Measurements from ENCODE around the gene EBP. TPM values are rescaled to one million over a fixed set of nuclear protein-coding genes. Genes with fewer than 3 reads are reported as not detected.
"Not testable (repeated sequence)": the region's sequence is repeated elsewhere in the genome, so short reads cannot be mapped to it uniquely, and the experiment has no call there.

Gene EBP
- polyA plus RNA-seq, 4 donors: 69.1 to 76.2 (median 71.7) TPM

GRCh38 chrX:48492293-48492910 is 29.2 kb upstream of the EBP start:
- no peak for DNase-seq (ENCODE audit: low read depth in 4 of 4, low spot score in 3 of 4)

- no peak for DNase-seq (ENCODE audit: low read depth in 4 of 4, low spot score in 3 of 4)
These were observed 27.7 kb upstream of the EBP start for GRCh38 chrX:48493890-48494364.

GRCh38 chrX:48496660-48497059 is 24.9 kb upstream of the EBP start:
- DNase-seq (ENCODE audit: low read depth in 4 of 4, low spot score in 3 of 4): no peak

- DNase-seq (ENCODE audit: low read depth in 4 of 4, low spot score in 3 of 4): no peak
These were observed 23.7 kb upstream of the EBP start for GRCh38 chrX:48497871-48498270.

GRCh38 chrX:48498374-48498809 is 23.2 kb upstream of the EBP start:
- no peak for DNase-seq (ENCODE audit: low read depth in 4 of 4, low spot score in 3 of 4)

GRCh38 chrX:48504261-48504660 is 17.3 kb upstream of the EBP start:
- no peak for DNase-seq (ENCODE audit: low read depth in 4 of 4, low spot score in 3 of 4)

GRCh38 chrX:48505481-48505880 is 16.1 kb upstream of the EBP start:
- DNase-seq (ENCODE audit: low read depth in 4 of 4, low spot score in 3 of 4): no peak

GRCh38 chrX:48507246-48507645 is 14.4 kb upstream of the EBP start:
- no peak for DNase-seq (ENCODE audit: low read depth in 4 of 4, low spot score in 3 of 4)

- DNase-seq (ENCODE audit: low read depth in 4 of 4, low spot score in 3 of 4): peak in 1 of 4 donors; percentile 36
These were observed 13.0 kb upstream of the EBP start, which contains the start of gene PORCN for GRCh38 chrX:48508400-48509244. Gene PORCN, plus strand, starts transcription at chrX:48508992. Its CDS starts 829 bp downstream, at chrX:48509821.

GRCh38 chrX:48509245-48509590 is 12.4 kb upstream of the EBP start:
- no peak for DNase-seq (ENCODE audit: low read depth in 4 of 4, low spot score in 3 of 4)

- DNase-seq (ENCODE audit: low read depth in 4 of 4, low spot score in 3 of 4): no peak
These were observed 12.0 kb upstream of the EBP start for GRCh38 chrX:48509619-48510018.

GRCh38 chrX:48511560-48511959 is 10.0 kb upstream of the EBP start:
- DNase-seq (ENCODE audit: low read depth in 4 of 4, low spot score in 3 of 4): no peak

GRCh38 chrX:48512371-48512935 is 9.2 kb upstream of the EBP start:
- DNase-seq (ENCODE audit: low read depth in 4 of 4, low spot score in 3 of 4): no peak

GRCh38 chrX:48513670-48514069 is 7.9 kb upstream of the EBP start:
- no peak for DNase-seq (ENCODE audit: low read depth in 4 of 4, low spot score in 3 of 4)

- DNase-seq (ENCODE audit: low read depth in 4 of 4, low spot score in 3 of 4): no peak
These were observed 7.3 kb upstream of the EBP start for GRCh38 chrX:48514126-48514806.

- DNase-seq (ENCODE audit: low read depth in 4 of 4, low spot score in 3 of 4): no peak
These were observed 6.6 kb upstream of the EBP start for GRCh38 chrX:48514868-48515460.

GRCh38 chrX:48515842-48516241 is 5.8 kb upstream of the EBP start:
- DNase-seq (ENCODE audit: low read depth in 4 of 4, low spot score in 3 of 4): no peak

GRCh38 chrX:48516285-48516684 is 5.3 kb upstream of the EBP start:
- no peak for DNase-seq (ENCODE audit: low read depth in 4 of 4, low spot score in 3 of 4)

GRCh38 chrX:48516987-48517386 is 4.6 kb upstream of the EBP start:
- DNase-seq (ENCODE audit: low read depth in 4 of 4, low spot score in 3 of 4): no peak

GRCh38 chrX:48519481-48519880 is 2.1 kb upstream of the EBP start:
- not testable (repeated sequence) for DNase-seq (ENCODE audit: low read depth in 4 of 4, low spot score in 3 of 4)

- DNase-seq (ENCODE audit: low read depth in 4 of 4, low spot score in 3 of 4): no peak
These were observed 1.2 kb upstream of the EBP start for GRCh38 chrX:48520455-48520854.

Data from right renal pelvis (tissue), 4 donors.